Stimulated activated effector memory CD8-positive, alpha-beta T cell treated with anti-CD3 and anti-CD28 coated beads, Interleukin-12 subunit alpha, Interleukin-12 subunit beta, amount 100 ng/mL, for 72 hours (primary cell): ENCODE measurements around the gene PCARE.

Experiments used
- ATAC-seq: fragments of 150-1000 bp; cut with Tn5 transposase; 2 replicates; pipeline ENCODE4 v1.10.0; 2021
- DNase-seq, 2 donors: peaks; one replicate each; pipeline ENCODE4 v3.0.0; 2021 to 2022; ENCODE audit warnings: low spot score in 2 of 2
- H3K27ac Mint-ChIP-seq: one replicate; pipeline ENCODE4 v1.8.0; 2022; ENCODE audit warnings: mild to moderate bottlenecking, mixed read lengths
- H3K36me3 Mint-ChIP-seq: one replicate; pipeline ENCODE4 v1.8.0; 2022; ENCODE audit warnings: mild to moderate bottlenecking, mixed read lengths
- H3K4me1 Mint-ChIP-seq: one replicate; pipeline ENCODE4 v1.8.0; 2022; ENCODE audit warnings: mixed read lengths
- H3K4me3 Mint-ChIP-seq: one replicate; pipeline ENCODE4 v1.8.0; 2022; ENCODE audit warnings: mild to moderate bottlenecking, mixed read lengths
- H3K9me3 Mint-ChIP-seq: one replicate; pipeline ENCODE4 v1.8.0; 2022; ENCODE audit warnings: mixed read lengths

PCARE gene

DNA sequence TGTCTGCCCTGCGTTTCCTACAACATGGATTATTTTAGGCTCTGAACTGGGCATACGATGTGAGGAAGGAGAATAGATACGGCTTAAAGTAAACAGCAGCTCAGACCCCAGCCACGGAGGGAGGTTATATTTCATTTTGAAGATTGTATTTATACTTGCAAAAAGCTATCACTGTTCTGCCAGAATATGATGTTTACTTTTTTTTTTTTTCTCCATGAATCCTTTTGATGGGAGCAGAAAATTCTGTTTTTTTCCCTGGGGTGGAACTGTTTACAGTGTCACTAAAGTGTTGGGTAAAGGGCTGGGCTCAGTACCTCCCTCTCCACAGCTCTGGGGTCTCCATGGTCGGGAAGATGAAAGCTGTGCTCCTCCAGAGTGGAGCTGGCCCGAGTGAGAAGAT, 13.1 kb downstream of the PCARE start:
- no peak for ATAC-seq
- no peak for DNase-seq
- no peaks in the 10 kb centered on the region for H3K36me3 Mint-ChIP-seq
- H3K4me3 Mint-ChIP-seq = no peak overlapping the region
- no peaks in the 10 kb centered on the region for H3K9me3 Mint-ChIP-seq
- H3K27ac Mint-ChIP-seq = no peak overlapping the region
- H3K4me1 Mint-ChIP-seq = peaks cover 9% of the 10 kb centered on the region

DNA sequence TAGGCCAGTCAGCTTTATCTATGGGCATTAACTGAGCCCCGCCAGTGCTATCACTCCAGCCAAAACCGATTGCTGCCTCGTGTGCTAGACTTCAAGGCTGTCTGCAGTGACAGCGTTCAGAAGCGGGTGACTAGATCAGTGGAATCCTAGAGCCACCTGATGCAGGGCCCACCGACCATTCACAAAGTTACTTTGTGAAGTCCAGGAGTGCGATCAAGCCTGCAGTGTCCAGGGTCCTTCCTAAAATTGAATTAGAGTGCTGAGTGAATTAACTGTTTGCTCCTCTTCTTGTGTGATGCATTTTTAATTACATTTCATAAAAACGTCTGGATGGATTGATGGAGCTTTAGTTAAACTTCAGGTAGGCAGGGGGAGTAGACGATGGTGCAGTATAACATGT, 13.9 kb downstream of the PCARE start:
- ATAC-seq (no peak), DNase-seq (no peak)
- Mint-ChIP-seq H3K4me1 (peaks cover 9% of the 10 kb centered on the region), H3K36me3 (no peaks in the 10 kb centered on the region), H3K27ac (no peak overlapping the region), H3K4me3 (no peak overlapping the region), H3K9me3 (no peaks in the 10 kb centered on the region)

DNA sequence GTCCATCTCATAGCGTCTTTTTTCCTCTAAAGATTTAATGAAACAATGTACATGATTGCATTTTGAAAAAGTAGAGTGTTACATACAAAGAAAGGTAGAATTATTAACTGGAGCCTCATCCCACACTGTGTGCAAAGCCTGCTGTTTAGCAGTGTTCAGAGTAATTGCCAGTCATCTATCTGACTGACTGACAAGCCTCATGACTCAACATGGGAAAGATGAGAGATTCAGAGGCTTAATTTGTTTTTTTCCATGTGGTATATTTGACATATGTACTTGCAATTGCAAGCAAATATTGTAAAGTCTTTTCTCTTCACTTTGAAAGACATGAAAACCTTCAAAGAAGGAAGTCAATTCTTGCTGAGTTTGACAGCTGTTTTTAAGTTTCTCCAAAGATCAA, 14.7 kb downstream of the PCARE start:
- H3K27ac Mint-ChIP-seq = peak overlapping the region; percentile 77
- H3K9me3 Mint-ChIP-seq = no peaks in the 10 kb centered on the region
- no peaks in the 10 kb centered on the region for H3K36me3 Mint-ChIP-seq
- no peak for DNase-seq
- H3K4me1 Mint-ChIP-seq = peaks cover 9% of the 10 kb centered on the region
- H3K4me3 Mint-ChIP-seq = no peak overlapping the region
- ATAC-seq = peak; percentile 88

DNA sequence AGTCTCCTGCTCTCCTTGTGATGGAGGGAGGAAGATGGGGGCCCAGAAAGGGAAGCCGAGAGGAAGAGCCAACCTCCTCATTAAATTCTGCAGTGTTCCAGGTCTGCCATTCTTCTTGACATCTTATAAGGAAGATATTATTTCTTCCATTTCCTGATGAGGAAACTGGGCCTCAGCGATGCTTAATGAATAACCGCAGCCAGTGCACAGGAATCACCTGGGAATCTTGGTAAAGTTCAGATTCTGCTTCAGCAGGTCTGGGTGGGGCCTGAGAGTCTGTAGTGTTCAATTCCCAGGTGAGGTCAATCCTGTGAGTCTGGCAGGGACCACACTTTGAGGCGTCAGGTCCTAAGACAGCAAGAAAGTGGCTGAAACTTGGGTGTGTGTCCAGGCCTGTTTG, 17.3 kb downstream of the PCARE start:
- no peak overlapping the region for H3K4me3 Mint-ChIP-seq
- DNase-seq (no peak), ATAC-seq (no peak)
- H3K27ac Mint-ChIP-seq = no peak overlapping the region
- H3K9me3 Mint-ChIP-seq = no peaks in the 10 kb centered on the region
- H3K36me3 Mint-ChIP-seq = peaks cover 9% of the 10 kb centered on the region
- peaks cover 9% of the 10 kb centered on the region for H3K4me1 Mint-ChIP-seq

DNA sequence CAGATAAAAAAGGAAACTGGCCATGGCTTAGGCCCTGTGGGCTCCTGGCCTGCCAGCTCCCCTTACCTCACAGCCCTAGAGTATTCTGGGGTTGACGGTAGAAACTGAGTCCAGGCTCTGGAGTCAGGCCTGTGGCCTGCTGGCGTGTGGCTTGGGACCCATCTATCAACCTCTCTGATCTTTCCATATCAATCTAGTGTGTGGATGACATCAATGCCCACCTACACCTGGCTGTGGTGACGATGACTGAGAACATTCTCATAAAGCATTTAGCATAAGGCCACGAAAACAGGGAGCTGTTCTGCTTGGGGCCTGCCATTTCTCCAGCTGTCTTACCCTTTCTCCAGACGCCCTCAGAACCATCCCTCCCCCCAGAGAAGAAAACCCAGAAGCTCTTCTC, 17.9 kb downstream of the PCARE start:
- no peak for DNase-seq
- no peak for ATAC-seq
- Mint-ChIP-seq H3K4me3 (no peak overlapping the region), H3K9me3 (no peaks in the 10 kb centered on the region), H3K27ac (no peak overlapping the region), H3K36me3 (peaks cover 13% of the 10 kb centered on the region), H3K4me1 (peaks cover 9% of the 10 kb centered on the region)

DNA sequence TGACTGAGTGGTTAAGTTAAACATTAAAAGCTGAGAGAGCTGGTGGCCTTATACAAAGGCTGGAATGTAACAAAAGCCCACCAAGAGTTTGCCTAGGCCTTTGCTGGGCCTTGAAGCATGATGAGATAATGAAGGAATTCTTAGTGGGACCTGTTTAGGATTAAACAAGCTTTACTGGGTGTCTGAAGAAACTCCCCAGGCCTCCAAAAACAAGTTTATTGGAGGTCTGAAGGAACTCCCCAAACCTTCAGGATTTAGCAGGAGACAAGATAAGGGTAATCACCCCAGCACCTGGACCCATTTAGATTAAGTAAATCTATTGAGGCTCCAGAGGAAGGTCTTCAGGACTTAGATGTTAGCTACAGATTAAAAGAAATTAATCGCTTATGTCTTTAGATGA, 18.7 kb downstream of the PCARE start:
- Mint-ChIP-seq H3K9me3 (no peaks in the 10 kb centered on the region), H3K36me3 (peaks cover 13% of the 10 kb centered on the region), H3K4me3 (no peak overlapping the region), H3K27ac (no peak overlapping the region), H3K4me1 (peaks cover 9% of the 10 kb centered on the region)
- ATAC-seq (no peak), DNase-seq (no peak)

DNA sequence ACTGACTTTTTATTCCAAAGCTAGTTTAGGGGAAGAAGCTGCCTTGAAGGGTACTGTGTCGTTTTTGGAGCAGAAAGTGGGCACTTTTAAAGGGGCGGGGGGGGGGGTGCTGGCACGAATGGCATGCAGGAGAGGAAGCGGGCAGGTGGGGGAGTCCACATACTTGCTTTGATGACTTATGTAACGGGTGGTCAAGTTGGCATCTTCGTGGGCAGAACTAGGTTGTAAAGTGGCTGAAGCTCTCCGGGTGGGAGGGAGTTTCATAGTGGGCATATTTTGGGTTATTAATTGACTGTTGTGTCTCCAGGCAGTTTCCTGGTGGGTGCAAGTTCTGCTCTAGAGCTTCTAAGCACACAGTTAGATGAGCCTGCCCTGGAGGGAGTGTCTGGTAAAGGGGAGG, 19.9 kb downstream of the PCARE start:
- Mint-ChIP-seq H3K36me3 (peaks cover 17% of the 10 kb centered on the region), H3K27ac (no peak overlapping the region), H3K4me3 (no peak overlapping the region), H3K4me1 (peaks cover 2% of the 10 kb centered on the region), H3K9me3 (no peaks in the 10 kb centered on the region)
- no peak for ATAC-seq
- no peak for DNase-seq

DNA sequence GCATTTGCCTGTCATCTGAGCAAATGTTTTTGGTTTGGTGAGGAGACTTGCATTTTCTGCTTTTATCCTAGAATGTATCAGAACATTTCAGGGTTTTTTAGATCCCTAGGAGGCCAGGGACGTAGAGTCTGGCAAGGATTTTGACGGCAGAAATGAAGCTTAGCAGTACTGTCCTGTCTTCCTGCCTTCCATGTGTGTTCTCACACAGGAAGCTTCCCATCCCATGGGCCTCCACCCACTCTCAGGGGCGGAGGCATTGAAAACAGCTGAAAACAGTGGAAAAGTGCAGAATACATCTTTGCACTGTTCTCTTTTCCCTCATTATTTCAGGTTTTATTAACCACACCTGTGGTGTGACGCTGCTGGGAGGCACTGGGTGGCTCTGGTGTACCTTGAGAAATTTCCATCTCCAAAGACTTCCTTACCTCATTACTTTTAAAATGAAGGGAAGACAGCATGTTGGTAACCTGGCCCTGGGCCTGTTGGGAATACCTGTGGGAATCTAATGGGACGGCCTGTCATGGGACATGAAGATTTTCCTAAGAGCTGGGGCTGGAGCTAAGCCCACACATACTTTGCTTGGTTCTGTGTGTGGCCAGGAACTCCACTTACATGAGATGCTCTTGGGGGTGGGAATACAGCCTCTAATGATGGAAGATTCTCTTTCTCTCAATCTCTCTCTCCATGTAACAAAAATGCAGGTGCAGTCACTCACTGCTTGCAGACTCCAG, 20.5 kb downstream of the PCARE start:
- Mint-ChIP-seq H3K4me1 (no peaks in the 10 kb centered on the region), H3K9me3 (no peaks in the 10 kb centered on the region), H3K4me3 (no peak overlapping the region), H3K27ac (no peak overlapping the region), H3K36me3 (peaks cover 18% of the 10 kb centered on the region)
- DNase-seq (no peak), ATAC-seq (no peak)

DNA sequence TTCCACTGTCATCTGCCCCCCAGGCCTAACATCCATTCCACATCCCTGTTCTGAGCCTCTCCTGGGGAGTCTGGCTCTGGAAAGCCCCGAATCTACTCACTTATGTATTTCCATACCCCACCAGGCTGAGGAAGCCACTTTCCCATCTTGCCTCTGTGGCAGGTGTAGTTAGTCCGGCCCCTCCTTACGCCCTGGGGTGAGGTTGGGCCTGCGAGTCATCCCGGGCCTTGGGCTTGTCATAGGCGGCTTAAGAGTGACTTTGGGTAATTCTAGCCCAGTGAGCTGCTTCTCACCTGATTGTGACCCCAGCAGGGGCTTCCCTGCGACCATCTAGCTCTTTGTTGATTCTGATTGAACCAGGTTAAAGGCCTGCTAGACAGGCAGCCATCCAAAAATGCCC, 21.1 kb downstream of the PCARE start:
- peaks cover 22% of the 10 kb centered on the region for H3K36me3 Mint-ChIP-seq
- no peak overlapping the region for H3K27ac Mint-ChIP-seq
- H3K4me3 Mint-ChIP-seq = no peak overlapping the region
- ATAC-seq (no peak), DNase-seq (no peak)
- no peaks in the 10 kb centered on the region for H3K9me3 Mint-ChIP-seq
- no peaks in the 10 kb centered on the region for H3K4me1 Mint-ChIP-seq

DNA sequence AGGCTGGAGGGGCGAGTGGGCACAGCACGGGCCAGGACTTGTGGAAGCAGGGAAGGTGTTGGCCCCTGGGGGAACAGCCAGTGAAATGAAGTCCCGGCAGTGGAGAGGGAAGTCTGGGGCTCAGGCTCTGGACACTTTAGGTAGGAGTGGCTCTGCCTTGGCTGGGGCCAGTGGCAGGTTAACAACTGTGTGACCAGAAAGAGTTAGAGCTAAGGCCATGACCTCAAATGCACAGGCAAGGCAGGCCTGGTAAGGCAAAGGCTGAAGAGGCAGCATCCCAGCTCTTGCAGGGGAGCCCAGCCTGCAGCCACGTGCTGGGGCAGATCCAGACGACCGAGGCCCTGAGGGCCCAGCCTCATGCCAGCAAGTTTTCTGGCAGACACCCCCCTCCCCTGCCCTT, 21.5 kb downstream of the PCARE start:
- H3K9me3 Mint-ChIP-seq = no peaks in the 10 kb centered on the region
- H3K27ac Mint-ChIP-seq = no peak overlapping the region
- no peak for DNase-seq
- peaks cover 26% of the 10 kb centered on the region for H3K36me3 Mint-ChIP-seq
- no peaks in the 10 kb centered on the region for H3K4me1 Mint-ChIP-seq
- H3K4me3 Mint-ChIP-seq = no peak overlapping the region
- ATAC-seq = no peak

DNA sequence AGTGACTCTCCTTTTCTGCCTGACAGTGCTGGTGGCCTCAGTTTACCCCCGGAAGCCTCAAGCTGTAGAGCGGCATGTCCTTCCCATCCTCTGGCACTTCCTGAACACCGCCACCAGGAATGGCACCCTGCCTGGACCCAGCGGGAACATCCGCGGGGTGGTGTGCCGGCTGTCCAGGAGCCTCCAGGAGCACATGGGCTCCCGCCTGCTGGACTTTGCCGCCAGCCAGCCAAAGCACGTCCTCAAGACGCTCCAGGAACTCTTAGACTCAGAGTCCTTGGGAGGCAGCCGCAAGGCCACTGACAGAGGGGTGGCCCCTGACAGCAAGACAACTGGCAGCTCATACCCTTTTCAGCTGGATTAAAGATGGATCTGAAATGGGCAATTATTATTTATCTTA, 22.6 kb downstream of the PCARE start:
- Mint-ChIP-seq H3K4me1 (no peaks in the 10 kb centered on the region), H3K27ac (no peak overlapping the region), H3K36me3 (peaks cover 34% of the 10 kb centered on the region), H3K9me3 (no peaks in the 10 kb centered on the region), H3K4me3 (no peak overlapping the region)
- ATAC-seq (no peak), DNase-seq (no peak)

DNA sequence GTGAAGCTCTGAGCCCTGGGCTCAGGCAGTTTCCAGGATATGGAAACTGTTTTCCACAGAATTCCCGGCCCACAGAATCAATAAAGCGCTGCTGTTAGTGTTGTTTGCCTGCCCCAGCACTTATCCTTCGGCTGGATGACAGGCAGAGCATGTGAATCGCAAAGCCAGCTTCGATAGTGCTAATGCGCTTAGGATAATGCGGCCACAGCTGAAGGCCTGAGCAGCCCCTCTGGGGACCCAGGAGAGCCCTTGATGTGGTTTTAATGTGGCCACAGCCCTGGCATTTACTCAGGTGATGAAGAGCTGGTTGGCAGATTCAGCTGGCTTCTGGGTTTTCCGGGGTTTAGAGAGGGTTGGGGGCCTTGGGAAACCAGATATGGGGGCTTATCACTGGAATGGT, 23.7 kb downstream of the PCARE start:
- Mint-ChIP-seq H3K4me3 (no peak overlapping the region), H3K36me3 (peaks cover 44% of the 10 kb centered on the region), H3K9me3 (no peaks in the 10 kb centered on the region), H3K27ac (no peak overlapping the region), H3K4me1 (no peaks in the 10 kb centered on the region)
- no peak for DNase-seq
- no peak for ATAC-seq

DNA sequence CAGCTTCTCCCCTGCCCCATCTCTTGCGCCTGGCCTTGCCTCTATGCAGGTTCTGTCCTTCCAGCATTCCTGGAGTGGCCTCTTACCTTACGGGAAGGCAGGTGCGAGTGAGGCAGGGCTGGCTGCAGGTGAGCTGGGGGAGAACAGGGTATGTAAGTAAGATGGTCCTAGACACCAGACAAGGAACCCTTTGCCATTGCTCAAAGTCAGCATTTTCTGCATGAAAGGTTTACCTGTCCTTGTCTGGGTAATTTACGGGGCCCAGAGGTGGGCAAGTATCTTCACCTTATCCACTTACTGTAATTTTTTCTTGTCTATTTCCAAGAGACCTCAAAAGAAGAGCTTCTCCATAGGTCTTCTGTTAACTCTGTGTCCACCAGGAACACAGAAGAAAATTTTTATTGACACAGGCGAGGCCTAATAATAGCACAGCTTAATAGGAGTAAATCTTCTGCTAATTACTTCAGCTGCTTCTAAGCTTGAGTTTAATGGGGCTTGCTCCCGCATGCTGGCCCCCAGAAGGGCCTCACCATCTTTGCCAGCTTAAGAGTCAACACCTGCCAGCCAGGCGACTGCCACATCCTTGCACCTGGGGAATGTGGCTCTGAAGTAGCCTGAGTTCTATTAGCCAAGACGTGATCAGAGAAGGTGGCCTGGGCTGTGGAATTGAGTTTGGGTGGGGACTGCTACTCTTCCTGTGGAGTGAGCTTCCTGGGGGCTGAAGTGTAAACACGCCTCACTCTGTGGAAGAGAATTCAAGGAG, 27.1 kb downstream of the PCARE start:
- H3K36me3 Mint-ChIP-seq = peaks cover 40% of the 10 kb centered on the region
- peak overlapping the region; percentile 5 for H3K27ac Mint-ChIP-seq

DNA sequence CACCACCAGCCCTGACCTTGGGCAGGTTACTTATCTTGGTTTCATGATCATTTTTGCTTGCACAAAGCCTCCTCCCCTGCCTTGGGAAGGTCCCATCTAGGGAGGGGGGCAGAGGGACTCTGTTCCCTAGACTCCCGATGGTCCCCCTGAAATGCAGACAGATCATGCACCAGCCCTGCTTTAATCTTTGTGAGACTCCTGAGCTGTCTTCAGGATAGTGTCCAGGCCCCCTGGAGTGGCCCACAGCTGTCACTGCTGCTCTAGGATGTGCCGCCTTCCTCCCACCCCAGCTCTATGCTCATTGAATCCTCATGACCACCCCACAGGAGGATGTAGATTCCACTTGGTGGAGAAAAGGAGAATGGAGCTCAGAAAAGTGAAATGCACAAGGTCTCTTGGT, 28.0 kb downstream of the PCARE start:
- ATAC-seq (no peak), DNase-seq (no peak)
- H3K4me3 Mint-ChIP-seq = no peak overlapping the region
- H3K9me3 Mint-ChIP-seq = no peaks in the 10 kb centered on the region
- peak overlapping the region; percentile 5 for H3K27ac Mint-ChIP-seq
- peaks cover 34% of the 10 kb centered on the region for H3K36me3 Mint-ChIP-seq
- H3K4me1 Mint-ChIP-seq = no peaks in the 10 kb centered on the region

More for the DNA sequence above, 27.1 kb downstream of the PCARE start:
- Mint-ChIP-seq H3K9me3 (no peaks in the 10 kb centered on the region), H3K4me1 (no peaks in the 10 kb centered on the region), H3K4me3 (no peak overlapping the region)
- ATAC-seq (no peak), DNase-seq (no peak)

DNA sequence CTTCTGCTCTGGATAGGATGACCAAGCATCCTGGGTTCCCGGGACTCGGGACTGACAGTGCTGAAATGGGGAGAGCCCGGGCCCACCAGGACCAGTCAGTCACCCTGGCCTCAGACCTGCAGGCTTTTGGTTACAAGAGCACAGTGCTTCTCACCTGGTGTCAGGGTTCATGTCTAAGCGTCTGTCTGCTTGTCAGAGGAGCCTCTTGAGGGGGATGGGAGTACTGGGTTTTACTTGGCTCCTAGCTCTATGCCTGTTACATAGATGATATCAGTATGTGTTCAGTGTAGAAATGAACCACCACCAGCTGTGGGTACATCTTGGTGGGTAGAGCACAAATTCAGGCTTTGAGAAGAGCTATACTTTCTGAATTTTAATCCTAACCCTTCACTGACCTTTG, 29.9 kb downstream of the PCARE start:
- Mint-ChIP-seq H3K9me3 (no peaks in the 10 kb centered on the region), H3K36me3 (peaks cover 35% of the 10 kb centered on the region), H3K27ac (no peak overlapping the region), H3K4me3 (no peak overlapping the region), H3K4me1 (peaks cover 6% of the 10 kb centered on the region)
- DNase-seq (no peak), ATAC-seq (no peak)

DNA sequence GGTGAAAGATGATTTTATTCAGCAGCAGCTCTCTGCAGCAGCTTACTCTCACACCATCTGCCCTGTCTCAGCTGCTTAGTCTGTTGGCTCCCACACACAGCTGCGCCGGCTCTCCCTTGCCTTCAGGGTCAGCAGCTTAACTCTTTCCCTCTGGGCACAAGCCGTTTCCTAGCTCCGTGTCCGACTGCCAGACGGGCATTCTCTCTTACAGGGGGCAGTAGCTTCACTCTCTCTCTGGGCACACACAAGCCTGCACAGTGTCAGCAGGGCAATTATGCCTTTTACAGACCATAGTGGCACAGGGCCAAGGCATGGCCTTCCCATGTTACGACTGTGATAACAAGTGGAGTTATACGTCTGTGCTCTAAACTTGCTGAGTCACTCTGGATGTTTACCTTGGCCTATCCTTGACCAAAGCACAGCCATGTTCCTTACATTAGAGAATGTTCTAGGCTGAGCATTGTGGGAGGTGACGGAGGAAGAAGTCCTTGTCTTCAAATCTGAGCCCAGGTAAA, 31.7 kb downstream of the PCARE start:
- Mint-ChIP-seq H3K27ac (peak overlapping the region; percentile 52), H3K4me1 (peaks cover 6% of the 10 kb centered on the region), H3K4me3 (no peak overlapping the region), H3K9me3 (no peaks in the 10 kb centered on the region), H3K36me3 (peaks cover 24% of the 10 kb centered on the region)
- DNase-seq (no peak), ATAC-seq (no peak)
